K562 (cell line): ENCODE results near the gene VPS33B. TPM values are rescaled to one million over a fixed set of nuclear protein-coding genes. Genes with fewer than 3 reads are reported as not detected.

Source experiments
- NR2C2 ChIP-seq, 2 experiments: fragments of 200-800 bp in 1 of 2; sonication (Bioruptor generic) in 1 of 2; sonication (generic) in 1 of 2; formaldehyde crosslinking in 1 of 2; IDR thresholded peaks; 2 replicates each; pipeline versions ENCODE4 v1.6.1 to v1.8.0; 2016 to 2022; ENCODE audit warnings: mild to moderate bottlenecking in 1 of 2, missing compliant biosample characterization in 1 of 2, missing genetic modification characterization in 1 of 2, missing genetic modification reagents in 1 of 2
- POLR2G ChIP-seq: fragments of 200-400 bp; formaldehyde crosslinking; IDR thresholded peaks from 2 replicates; pipeline ENCODE4 v1.6.1; 2017; ENCODE audit warnings: low read depth, mild to moderate bottlenecking, antibody characterized with exemption, low read length, moderate library complexity
- SFPQ ChIP-seq: fragments of 200-400 bp; formaldehyde crosslinking; IDR thresholded peaks from 2 replicates; pipeline ENCODE4 v1.6.1; 2017; ENCODE audit warnings: mild to moderate bottlenecking, low read depth, low read length, moderate library complexity
- TEAD4 ChIP-seq, 2 experiments: sonication (generic) in 1 of 2; formaldehyde crosslinking in 1 of 2; IDR thresholded peaks; 2 replicates each; pipeline versions ENCODE4 v1.6.1 to v1.8.0; 2012 to 2022; ENCODE audit warnings: borderline replicate concordance in 1 of 2, inconsistent platforms in 1 of 2, low read length in 1 of 2, mild to moderate bottlenecking in 1 of 2, missing genetic modification reagents in 1 of 2
- ZBTB33 ChIP-seq: sonication (generic); formaldehyde crosslinking; IDR thresholded peaks from 2 replicates; pipeline ENCODE4 v1.8.1; 2023; ENCODE audit warnings: mild to moderate bottlenecking, missing genetic modification reagents
- ZHX1 ChIP-seq: fragments of 150-350 bp; conservative IDR thresholded peaks from 2 replicates; pipeline ENCODE4 v1.6.1; 2014; ENCODE audit warnings: low read length
- polyA plus RNA-seq, 8 experiments: library from polyadenylated mRNA; depleted of rRNA in 4 of 8; stranded (reverse) in 5 of 8; unstranded in 3 of 8; fragments of >200 nt; fragmentation: Nextera tagmentation in 2 of 8; fragmentation: Illumina TruSeq in 1 of 8; extraction: Ambion mirVana in 2 of 8; extraction: Trizol in 1 of 8; gene quantifications; 2 replicates each; pipeline versions ENCODE4 v1.2.1 to v1.2.3, GENCODE V29; 2011 to 2014; ENCODE audit warnings: inconsistent platforms in 1 of 8, missing spikeins in 1 of 8
- total RNA-seq, 7 experiments: library from RNA; depleted of rRNA in 6 of 7; stranded (reverse); fragments of >200 nt in 6 of 7; fragmentation: Illumina TruSeq in 2 of 7; extraction: Trizol in 2 of 7; gene quantifications; 2 replicates each; pipeline versions ENCODE4 v1.2.1 to v1.2.3, GENCODE V29; 2011 to 2021; ENCODE audit warnings: low replicate concordance in 1 of 7

The VPS33B gene
- total and polyA plus RNA-seq, 9 of the 15 experiments (the other 6 are each of a cell fraction or from before 2014, with no cell fraction given): 9.4 to 25.5 (median 14.8) TPM

- no peak for TF ChIP-seq ZHX1
- TF ChIP-seq TEAD4 (IDR thresholded peaks at IDR 0.05; ENCODE audit: low read length): peak; percentile 31; the same call in 1 of the 2 replicates
- no peak for TF ChIP-seq TEAD4 (CRISPR knock-in tag; IDR thresholded peaks at IDR 0.05; ENCODE audit: borderline replicate concordance)
- TF ChIP-seq ZBTB33 (CRISPR knock-in tag): peak; percentile 45
- peak; percentile 93 for TF ChIP-seq POLR2G
- 0 out of 2 replicates have a peak, but pooled peaks have one; percentile 44 for TF ChIP-seq NR2C2 (CRISPR knock-in tag; IDR thresholded peaks at IDR 0.05)
- TF ChIP-seq NR2C2 (tag; IDR thresholded peaks at IDR 0.05): peak; percentile 60; the same call in 1 of the 2 replicates
- TF ChIP-seq SFPQ: no peak
Observed at GRCh38 chr15:90994417-90995311, 27.7 kb downstream of the VPS33B start, which contains the start of gene PRC1 (continued).
